Endothelial cell of umbilical vein (primary cell): Measurements from ENCODE around the gene ARMH3.

ENCODE experiments used
- FOS ChIP-seq: IDR thresholded peaks from 2 replicates; pipeline ENCODE4 v1.6.1; 2011; ENCODE audit warnings: mild to moderate bottlenecking, low read length, moderate library complexity, borderline replicate concordance; ENCODE audit not compliant: insufficient read depth
- POLR2A ChIP-seq: IDR thresholded peaks from 2 replicates; pipeline ENCODE4 v1.6.1; 2012; ENCODE audit warnings: low read depth, mild to moderate bottlenecking, control low read depth, low read length
- TF ChIP-seq, protein P1 (sequence below), 2 donors: IDR thresholded peaks; 1 replicate in 1 of 2; 2 replicates in 1 of 2; pipeline ENCODE4 v1.5.1; 2011; ENCODE audit warnings: low read length in 2 of 2, mild to moderate bottlenecking in 2 of 2, moderate library complexity in 2 of 2, control low read depth in 1 of 2, inconsistent platforms in 1 of 2, low read depth in 1 of 2; ENCODE audit not compliant: insufficient read depth in 1 of 2; ENCODE audit errors: extremely low read depth in 1 of 2
- TF ChIP-seq, protein P2 (sequence below): IDR thresholded peaks from 2 replicates; pipeline ENCODE4 v1.6.1; 2011; ENCODE audit not compliant: insufficient read depth, insufficient read length

DNA sequence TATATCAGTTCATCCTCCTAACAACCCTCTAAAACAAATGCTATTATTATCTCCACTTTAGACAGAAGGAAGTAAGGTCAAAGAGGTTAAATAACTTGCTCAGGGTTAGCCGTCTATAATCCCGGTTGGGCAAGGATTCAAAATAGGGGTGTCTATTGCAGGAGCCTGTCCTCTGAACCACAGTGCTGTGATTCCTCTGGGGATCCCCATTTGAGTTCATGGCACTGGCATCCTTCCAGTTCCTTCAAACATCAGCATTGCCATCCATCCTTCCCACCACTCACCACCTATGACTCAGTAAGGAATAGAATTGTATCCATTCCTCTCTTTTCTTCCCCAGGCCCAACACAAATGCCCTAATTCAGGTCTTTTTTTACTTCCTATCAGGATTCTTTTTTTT lies 34.8 kb upstream of the ARMH3 start:
- TF ChIP-seq POLR2A: no peak
- TF ChIP-seq, protein P1, sequence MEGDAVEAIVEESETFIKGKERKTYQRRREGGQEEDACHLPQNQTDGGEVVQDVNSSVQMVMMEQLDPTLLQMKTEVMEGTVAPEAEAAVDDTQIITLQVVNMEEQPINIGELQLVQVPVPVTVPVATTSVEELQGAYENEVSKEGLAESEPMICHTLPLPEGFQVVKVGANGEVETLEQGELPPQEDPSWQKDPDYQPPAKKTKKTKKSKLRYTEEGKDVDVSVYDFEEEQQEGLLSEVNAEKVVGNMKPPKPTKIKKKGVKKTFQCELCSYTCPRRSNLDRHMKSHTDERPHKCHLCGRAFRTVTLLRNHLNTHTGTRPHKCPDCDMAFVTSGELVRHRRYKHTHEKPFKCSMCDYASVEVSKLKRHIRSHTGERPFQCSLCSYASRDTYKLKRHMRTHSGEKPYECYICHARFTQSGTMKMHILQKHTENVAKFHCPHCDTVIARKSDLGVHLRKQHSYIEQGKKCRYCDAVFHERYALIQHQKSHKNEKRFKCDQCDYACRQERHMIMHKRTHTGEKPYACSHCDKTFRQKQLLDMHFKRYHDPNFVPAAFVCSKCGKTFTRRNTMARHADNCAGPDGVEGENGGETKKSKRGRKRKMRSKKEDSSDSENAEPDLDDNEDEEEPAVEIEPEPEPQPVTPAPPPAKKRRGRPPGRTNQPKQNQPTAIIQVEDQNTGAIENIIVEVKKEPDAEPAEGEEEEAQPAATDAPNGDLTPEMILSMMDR (IDR thresholded peaks at IDR 0.05; ENCODE audit: extremely low read depth in 1 of 2, insufficient read depth in 1 of 2, low read depth in 1 of 2, low read length in 2 of 2): no peak
- no peak for TF ChIP-seq FOS
- TF ChIP-seq, protein P2, sequence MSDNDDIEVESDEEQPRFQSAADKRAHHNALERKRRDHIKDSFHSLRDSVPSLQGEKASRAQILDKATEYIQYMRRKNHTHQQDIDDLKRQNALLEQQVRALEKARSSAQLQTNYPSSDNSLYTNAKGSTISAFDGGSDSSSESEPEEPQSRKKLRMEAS: no peak
